ENCODE measurements around the gene EFCAB7. TPM values are rescaled to one million over a fixed set of nuclear protein-coding genes. Genes with fewer than 3 reads are reported as not detected.

The EFCAB7 gene
- total RNA-seq, 1 experiment from 2014 or later: 3.6 TPM

DNA sequence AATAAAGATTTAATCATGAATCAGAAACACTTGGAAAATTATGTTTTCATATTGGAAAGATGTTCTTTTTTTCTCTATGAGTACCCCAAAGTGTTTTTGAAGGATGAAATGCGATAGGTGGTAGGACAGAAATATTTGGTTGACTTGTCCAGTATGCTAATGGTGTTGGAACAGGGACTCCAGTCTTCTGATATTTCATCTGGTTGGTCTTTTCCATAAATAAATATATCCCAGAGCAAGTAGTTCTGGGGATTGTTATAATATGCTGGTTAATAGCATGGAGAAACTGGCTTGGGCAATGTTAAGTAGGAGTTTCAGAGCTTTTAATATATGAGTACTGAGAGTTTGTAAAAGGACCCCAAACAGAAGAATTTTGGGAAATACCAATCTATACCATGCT, 78.6 kb downstream of the EFCAB7 start:
- TF ChIP-seq EZH2phosphoT487 (IDR thresholded peaks at IDR 0.05; ENCODE audit: borderline replicate concordance, low read length): no peak
- no peak for TF ChIP-seq EZH2 (IDR thresholded peaks at IDR 0.05; ENCODE audit: low read length, unreplicated experiment)
- TF ChIP-seq, protein P1, sequence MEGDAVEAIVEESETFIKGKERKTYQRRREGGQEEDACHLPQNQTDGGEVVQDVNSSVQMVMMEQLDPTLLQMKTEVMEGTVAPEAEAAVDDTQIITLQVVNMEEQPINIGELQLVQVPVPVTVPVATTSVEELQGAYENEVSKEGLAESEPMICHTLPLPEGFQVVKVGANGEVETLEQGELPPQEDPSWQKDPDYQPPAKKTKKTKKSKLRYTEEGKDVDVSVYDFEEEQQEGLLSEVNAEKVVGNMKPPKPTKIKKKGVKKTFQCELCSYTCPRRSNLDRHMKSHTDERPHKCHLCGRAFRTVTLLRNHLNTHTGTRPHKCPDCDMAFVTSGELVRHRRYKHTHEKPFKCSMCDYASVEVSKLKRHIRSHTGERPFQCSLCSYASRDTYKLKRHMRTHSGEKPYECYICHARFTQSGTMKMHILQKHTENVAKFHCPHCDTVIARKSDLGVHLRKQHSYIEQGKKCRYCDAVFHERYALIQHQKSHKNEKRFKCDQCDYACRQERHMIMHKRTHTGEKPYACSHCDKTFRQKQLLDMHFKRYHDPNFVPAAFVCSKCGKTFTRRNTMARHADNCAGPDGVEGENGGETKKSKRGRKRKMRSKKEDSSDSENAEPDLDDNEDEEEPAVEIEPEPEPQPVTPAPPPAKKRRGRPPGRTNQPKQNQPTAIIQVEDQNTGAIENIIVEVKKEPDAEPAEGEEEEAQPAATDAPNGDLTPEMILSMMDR (conservative IDR thresholded peaks at IDR 0.05; ENCODE audit: low read depth, low read length): no peak
- no peaks in the 10 kb centered on the region for H3K9me3 ChIP-seq (ENCODE audit: low read length)
- H3K36me3 ChIP-seq (ENCODE audit: low read depth, low read length): no peaks in the 10 kb centered on the region
- peaks cover 16% of the 10 kb centered on the region for H3K4me1 ChIP-seq (ENCODE audit: insufficient read depth, low read length)
- no peak overlapping the region for H3K9ac ChIP-seq (ENCODE audit: low read length)
- H3K4me3 ChIP-seq (ENCODE audit: low read length): no peak overlapping the region
- H3K27me3 ChIP-seq (ENCODE audit: low read length): no peaks in the 10 kb centered on the region
- no peak overlapping the region for H3K4me2 ChIP-seq (ENCODE audit: low read length)
- POLR2A ChIA-PET (ENCODE audit: unreplicated experiment): no interaction called here
- DNase-seq (no peak), ATAC-seq (no peak)
- H3K9me2 ChIP-seq (replicated peaks; ENCODE audit: low read length): no peaks in the 10 kb centered on the region
- no peak overlapping the region for H2AFZ ChIP-seq (ENCODE audit: low read length)
- no TSS peak for BruUV-seq (replicated peaks)
- intact Hi-C loops (cut with micrococcal nuclease): no loop called here
- H3F3A ChIP-seq (ENCODE audit: low read length, unreplicated experiment): no peaks in the 10 kb centered on the region
- no peak overlapping the region for H3K27ac ChIP-seq (ENCODE audit: low read length)
- CTCF ChIA-PET: no interaction called here
- H3K79me2 ChIP-seq (ENCODE audit: low read length): peaks cover 66% of the 10 kb centered on the region
- H4K20me1 ChIP-seq (ENCODE audit: low read length): peaks cover 16% of the 10 kb centered on the region; the same call in 1 of the 2 replicates

DNA sequence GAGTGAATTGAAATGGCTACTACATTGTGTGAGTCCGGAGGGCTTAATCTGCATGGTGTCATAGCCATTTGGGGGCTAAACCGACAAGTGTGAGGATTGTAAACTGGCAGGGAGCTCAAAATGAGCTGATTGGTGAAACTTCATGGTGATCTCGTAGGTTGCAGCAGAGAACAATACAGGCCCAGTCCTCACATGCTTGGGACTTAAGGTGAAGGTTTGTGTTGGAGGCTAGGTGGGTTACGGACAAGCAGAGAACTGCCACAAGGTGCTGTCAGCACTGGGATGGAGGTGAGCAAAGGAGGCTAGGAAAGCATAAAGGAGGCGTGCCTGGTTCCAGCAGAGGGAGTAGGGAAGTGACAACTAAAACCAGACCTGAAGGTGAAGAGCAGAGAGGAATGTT, 79.3 kb downstream of the EFCAB7 start:
- Histone ChIP-seq H3K27ac (ENCODE audit: low read length) (no peak overlapping the region), H3K4me2 (ENCODE audit: low read length) (no peak overlapping the region), H3K27me3 (ENCODE audit: low read length) (no peaks in the 10 kb centered on the region), H3K4me1 (ENCODE audit: insufficient read depth, low read length) (peaks cover 18% of the 10 kb centered on the region), H3K9me2 (replicated peaks; ENCODE audit: low read length) (no peaks in the 10 kb centered on the region), H3K36me3 (ENCODE audit: low read depth, low read length) (no peaks in the 10 kb centered on the region), H3K9me3 (ENCODE audit: low read length) (no peaks in the 10 kb centered on the region), H3K9ac (ENCODE audit: low read length) (no peak overlapping the region), H3K4me3 (ENCODE audit: low read length) (no peak overlapping the region), H2AFZ (ENCODE audit: low read length) (no peak overlapping the region), H4K20me1 (ENCODE audit: low read length) (peaks cover 9% of the 10 kb centered on the region; the same call in 1 of the 2 replicates), H3K79me2 (ENCODE audit: low read length) (peaks cover 59% of the 10 kb centered on the region), H3F3A (ENCODE audit: low read length, unreplicated experiment) (no peaks in the 10 kb centered on the region)
- ChIA-PET POLR2A (ENCODE audit: unreplicated experiment) (no interaction called here), CTCF (no interaction called here)
- intact Hi-C loops (cut with micrococcal nuclease): no loop called here
- no peak for TF ChIP-seq EZH2 (IDR thresholded peaks at IDR 0.05; ENCODE audit: low read length, unreplicated experiment)
- TF ChIP-seq, protein P1 (conservative IDR thresholded peaks at IDR 0.05; ENCODE audit: low read depth, low read length): no peak
- TF ChIP-seq EZH2phosphoT487 (IDR thresholded peaks at IDR 0.05; ENCODE audit: borderline replicate concordance, low read length): no peak
- no TSS peak for BruUV-seq (replicated peaks)
- ATAC-seq (no peak), DNase-seq (no peak)

DNA sequence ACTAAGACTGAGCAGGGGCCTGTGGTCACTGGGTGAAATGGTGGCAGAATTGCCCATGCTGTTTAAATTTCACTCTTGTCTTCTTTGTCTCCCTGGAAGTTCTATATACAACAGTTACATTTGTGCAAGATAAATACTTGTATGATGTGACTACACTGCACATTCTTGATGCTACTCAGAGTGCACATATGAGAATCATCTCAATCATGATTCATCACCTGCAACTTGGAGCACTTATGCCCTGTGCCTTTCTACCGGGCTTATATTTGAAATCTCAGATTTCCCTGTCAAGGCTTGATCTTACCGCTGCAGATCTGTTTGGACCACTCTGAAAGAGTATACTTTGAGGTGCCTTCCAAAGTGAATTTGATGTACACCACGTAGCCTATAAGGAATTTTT, 80.5 kb downstream of the EFCAB7 start:
- H4K20me1 ChIP-seq (ENCODE audit: low read length): peaks cover 8% of the 10 kb centered on the region; the same call in 1 of the 2 replicates
- no peak overlapping the region for H3K27ac ChIP-seq (ENCODE audit: low read length)
- H3K9me2 ChIP-seq (replicated peaks; ENCODE audit: low read length): no peaks in the 10 kb centered on the region
- no peaks in the 10 kb centered on the region for H3F3A ChIP-seq (ENCODE audit: low read length, unreplicated experiment)
- H3K4me3 ChIP-seq (ENCODE audit: low read length): no peak overlapping the region
- no peaks in the 10 kb centered on the region for H3K27me3 ChIP-seq (ENCODE audit: low read length)
- CTCF ChIA-PET: no interaction called here
- H3K79me2 ChIP-seq (ENCODE audit: low read length): peaks cover 47% of the 10 kb centered on the region
- POLR2A ChIA-PET (ENCODE audit: unreplicated experiment): no interaction called here
- H3K4me2 ChIP-seq (ENCODE audit: low read length): no peak overlapping the region
- H3K9ac ChIP-seq (ENCODE audit: low read length): no peak overlapping the region
- no peak for DNase-seq
- H3K9me3 ChIP-seq (ENCODE audit: low read length): no peaks in the 10 kb centered on the region
- BruUV-seq (replicated peaks): no TSS peak
- intact Hi-C loops (cut with micrococcal nuclease): no loop called here
- ATAC-seq: no peak
- no peak overlapping the region for H2AFZ ChIP-seq (ENCODE audit: low read length)
- TF ChIP-seq EZH2 (IDR thresholded peaks at IDR 0.05; ENCODE audit: low read length, unreplicated experiment) (no peak), EZH2phosphoT487 (IDR thresholded peaks at IDR 0.05; ENCODE audit: borderline replicate concordance, low read length) (no peak)
- TF ChIP-seq, protein P1 (conservative IDR thresholded peaks at IDR 0.05; ENCODE audit: low read depth, low read length): no peak
- peaks cover 18% of the 10 kb centered on the region for H3K4me1 ChIP-seq (ENCODE audit: insufficient read depth, low read length)
- H3K36me3 ChIP-seq (ENCODE audit: low read depth, low read length): no peaks in the 10 kb centered on the region

All from PC-3 (cell line).